ENCODE results near the gene CST11.

The CST11 gene

GRCh38 chr20:23449421-23449820, 3.3 kb downstream of the CST11 start:
- ChIA-PET CTCF (no interaction called here), POLR2A (ENCODE audit: low non-redundant PET) (no interaction called here)
- H3K27ac ChIP-seq, result no peak overlapping the region
- no peak for DNase-seq (ENCODE audit: low spot score)
- no peak for TF ChIP-seq CTCF (conservative IDR thresholded peaks at IDR 0.05; ENCODE audit: low read depth)

- no peak overlapping the region for H3K27ac ChIP-seq
- ChIA-PET CTCF (no interaction called here), POLR2A (ENCODE audit: low non-redundant PET) (no interaction called here)
- no peak for DNase-seq (ENCODE audit: low spot score)
- TF ChIP-seq CTCF (conservative IDR thresholded peaks at IDR 0.05; ENCODE audit: low read depth), result no peak
Observed at GRCh38 chr20:23448167-23448566, 4.5 kb downstream of the CST11 start.

GRCh38 chr20:23446505-23446904, 6.2 kb downstream of the CST11 start:
- DNase-seq (ENCODE audit: low spot score), result no peak
- POLR2A ChIA-PET (ENCODE audit: low non-redundant PET), result no interaction called here
- CTCF ChIA-PET, result interaction anchor here (1.3 kb wide), 1 partner anchor 160 kb away, joined by 4 read pairs; no protein-coding TSS in a partner anchor

GRCh38 chr20:23445596-23446217, 7.0 kb downstream of the CST11 start:
- CTCF ChIA-PET, result interaction anchor here (0.6 kb wide), 1 partner anchor 165 kb away, joined by 3 read pairs; no protein-coding TSS in a partner anchor
- POLR2A ChIA-PET (ENCODE audit: low non-redundant PET), result no interaction called here

More at GRCh38 chr20:23446505-23446904, 6.2 kb downstream of the CST11 start:
- no peak overlapping the region for H3K27ac ChIP-seq
- TF ChIP-seq CTCF (conservative IDR thresholded peaks at IDR 0.05; ENCODE audit: low read depth), result no peak

GRCh38 chr20:23444859-23445258, 7.8 kb downstream of the CST11 start:
- H3K27ac ChIP-seq, result no peak overlapping the region
- DNase-seq (ENCODE audit: low spot score), result no peak
- ChIA-PET CTCF (interaction anchor here (0.5 to 0.7 kb wide), 2 partner anchors 133 to 168 kb away, joined by 3 read pairs; no protein-coding TSS in a partner anchor), POLR2A (ENCODE audit: low non-redundant PET) (no interaction called here)
- no peak for TF ChIP-seq CTCF (conservative IDR thresholded peaks at IDR 0.05; ENCODE audit: low read depth)

More at GRCh38 chr20:23445596-23446217, 7.0 kb downstream of the CST11 start:
- TF ChIP-seq CTCF (conservative IDR thresholded peaks at IDR 0.05; ENCODE audit: low read depth), result no peak
- peak; percentile 48 for DNase-seq (ENCODE audit: low spot score)
- H3K27ac ChIP-seq, result no peak overlapping the region

GRCh38 chr20:23442436-23442835, 10.2 kb downstream of the CST11 start:
- TF ChIP-seq CTCF (conservative IDR thresholded peaks at IDR 0.05; ENCODE audit: low read depth), result no peak
- ChIA-PET CTCF (interaction anchor here (0.5 to 1.5 kb wide), 7 partner anchors 26 to 236 kb away, joined by 3 to 21 read pairs (median 3); no protein-coding TSS in a partner anchor), POLR2A (ENCODE audit: low non-redundant PET) (no interaction called here)
- DNase-seq (ENCODE audit: low spot score), result no peak
- H3K27ac ChIP-seq, result no peak overlapping the region

Measured in RWPE1 (cell line).